ENCODE measurements around the gene ITPA. TPM values are rescaled to one million over a fixed set of nuclear protein-coding genes. Genes with fewer than 3 reads are reported as not detected.
A peak's percentile ranks its signal among the peaks of the same experiment; 100 is the strongest.

Gene ITPA
- total and polyA plus RNA-seq, 10 of the 15 experiments (the other 5 are each of a cell fraction or from before 2014, with no cell fraction given): 5.5 to 124 (median 66.3) TPM

GRCh38 chr20:3248993-3249347 is 39.7 kb downstream of the ITPA start:
- BruUV-seq (replicated peaks): no TSS peak
- Histone ChIP-seq H4K20me1 (ENCODE audit: control insufficient read depth, insufficient read depth) (no peaks in the 10 kb centered on the region), H2AFZ (ENCODE audit: control insufficient read depth, low read depth, low read length) (peak overlapping the region; percentile 55), H3K79me2 (ENCODE audit: control insufficient read depth, insufficient read depth, low read length) (no peaks in the 10 kb centered on the region), H3K27ac (ENCODE audit: control insufficient read depth, insufficient read depth) (no peak overlapping the region), H3K4me2 (ENCODE audit: control insufficient read depth, insufficient read depth) (peak overlapping the region; percentile 77), H3K9ac (ENCODE audit: control insufficient read depth, insufficient read depth, low read length) (no peak overlapping the region), H3K9me3 (replicated peaks; ENCODE audit: control insufficient read depth, insufficient read depth, low read length) (no peaks in the 10 kb centered on the region), H3K4me1 (ENCODE audit: control insufficient read depth, insufficient read depth, low read length) (no peaks in the 10 kb centered on the region; the same call in none of the 2 replicates), H3K36me3 (ENCODE audit: control insufficient read depth in 2 of 2, insufficient read depth in 2 of 2, low read length in 1 of 2) (no peaks in the 10 kb centered on the region), H3K4me3 (no peak overlapping the region), H3K27me3 (replicated peaks in 1 of 2; ENCODE audit: control insufficient read depth in 2 of 2, insufficient read depth in 2 of 2, low read length in 1 of 2) (peaks cover 4 to 9% of the 10 kb centered on the region in 2 experiments; a peak in 3 of 4 replicates)
- ChIA-PET SMC1A (ENCODE audit: uncharacterized antibody, unreplicated experiment) (no interaction called here), POLR2A (no interaction called here), RAD21 (ENCODE audit: unreplicated experiment) (no interaction called here), CTCF (interaction anchor here (1.3 kb wide), 1 partner anchor 9 kb away, joined by 3 read pairs; no protein-coding TSS in a partner anchor)
- ATAC-seq (no peak), FAIRE-seq (no peak), DNase-seq (ENCODE audit: low read depth, low spot score) (no peak)
- intact Hi-C loops (cut with micrococcal nuclease; ENCODE audit: unreplicated experiment): no loop called here
- 11% methylated on average over 16 of the region's 18 CpGs for WGBS (ENCODE audit: insufficient coverage, insufficient replicate concordance, low lambda C conversion rate, missing lambda C conversion rate)
- in situ Hi-C loops (cut with MboI): no loop called here
- TF ChIP-seq ESRRA (IDR thresholded peaks at IDR 0.05; ENCODE audit: low read length) (no peak), RAD21 (IDR thresholded peaks at IDR 0.05; ENCODE audit: insufficient read depth, low read depth, low read length) (no peak), FOS (IDR thresholded peaks at IDR 0.05; ENCODE audit: borderline replicate concordance, extremely low read depth, insufficient read length) (no peak), REST (IDR thresholded peaks at IDR 0.05; ENCODE audit: low read depth, low read length) (no peak), MXI1 (IDR thresholded peaks at IDR 0.05; ENCODE audit: low read depth, low read length) (no peak), CBFB (IDR thresholded peaks at IDR 0.05; ENCODE audit: low read depth) (no peak), SRF (IDR thresholded peaks at IDR 0.05; ENCODE audit: low read depth in 2 of 2, low read length in 2 of 2) (no peak), ATF2 (IDR thresholded peaks at IDR 0.05; ENCODE audit: low read length) (no peak), GATAD2B (conservative IDR thresholded peaks at IDR 0.05; ENCODE audit: low read depth) (no peak), CHD4 (IDR thresholded peaks at IDR 0.05) (no peak), EZH2 (IDR thresholded peaks at IDR 0.05; ENCODE audit: borderline replicate concordance, control insufficient read depth, low read depth, low read length) (no peak), MYC (IDR thresholded peaks at IDR 0.05; ENCODE audit: insufficient read depth, insufficient read length, insufficient replicate concordance, low read length, severe bottlenecking) (no peak), RELA (IDR thresholded peaks at IDR 0.05; ENCODE audit: borderline replicate concordance, partially characterized antibody) (no peak), MAX (IDR thresholded peaks at IDR 0.05; ENCODE audit: low read depth, low read length) (no peak), STAT1 (conservative IDR thresholded peaks at IDR 0.05) (no peak), IKZF1 (conservative IDR thresholded peaks at IDR 0.05) (no peak), BCLAF1 (IDR thresholded peaks at IDR 0.05) (no peak)
